Breast epithelium (tissue), 4 donors: Measurements from ENCODE around the gene BTNL2. TPM values are rescaled to one million over a fixed set of nuclear protein-coding genes. Genes with fewer than 3 reads are reported as not detected.
A peak's percentile ranks its signal among the peaks of the same experiment; 100 is the strongest.

Source experiments
- DNase-seq, 2 donors: peaks; one replicate each; pipeline ENCODE4 v3.0.0-alpha.2; 2019; ENCODE audit warnings: low spot score in 2 of 2
- H3K27ac ChIP-seq, 2 donors: fragments of 200-600 bp; sonication (generic) in 1 of 2; one replicate each; pipeline ENCODE4 v1.5.1; 2016 to 2019; ENCODE audit warnings: mild to moderate bottlenecking in 1 of 2
- H3K27me3 ChIP-seq, 2 donors: fragments of 200-600 bp; sonication (generic) in 1 of 2; one replicate each; pipeline versions ENCODE4 v1.5.1 to v1.6.0; 2017 to 2019; ENCODE audit warnings: control low read depth in 1 of 2, mild to moderate bottlenecking in 1 of 2
- H3K36me3 ChIP-seq: fragments of 200-600 bp; one replicate; pipeline ENCODE4 v1.5.1; 2019
- H3K4me1 ChIP-seq, 2 donors: fragments of 200-600 bp; sonication (generic); one replicate each; pipeline ENCODE4 v1.5.1; 2016 to 2019; ENCODE audit warnings: control low read depth in 1 of 2
- H3K4me3 ChIP-seq, 3 donors: fragments of 200-600 bp; sonication (generic); 1 replicate in 2 of 3; 2 replicates in 1 of 3; pipeline ENCODE4 v1.5.1; 2016 to 2019; ENCODE audit warnings: mild to moderate bottlenecking in 3 of 3, moderate library complexity in 2 of 3
- H3K9me3 ChIP-seq, 2 donors: fragments of 200-600 bp; sonication (generic) in 1 of 2; one replicate each; pipeline ENCODE4 v1.5.1; 2016 to 2019; ENCODE audit warnings: control low read depth in 1 of 2
- CTCF ChIP-seq, 3 donors: fragments of 450-650 bp; IDR thresholded peaks; one replicate each; pipeline ENCODE4 v1.5.1; 2016 to 2017; ENCODE audit warnings: antibody characterized with exemption in 3 of 3, mild to moderate bottlenecking in 3 of 3, moderate library complexity in 3 of 3
- POLR2A ChIP-seq: fragments of 450-650 bp; IDR thresholded peaks from one replicate; pipeline ENCODE4 v1.6.1; 2016; ENCODE audit warnings: antibody characterized with exemption, mild to moderate bottlenecking, moderate library complexity
- POLR2AphosphoS5 ChIP-seq, 3 donors: sonication (generic); formaldehyde crosslinking; IDR thresholded peaks; one replicate each; pipeline ENCODE4 v1.6.1; 2017; ENCODE audit warnings: antibody characterized with exemption in 3 of 3
- intact Hi-C: fragments of 100-400 bp; cut with DNase I; formaldehyde crosslinking; loops from one replicate; pipeline ENCODE4 v1.15.1; 2023; ENCODE audit warnings: low total_unique reads
- total RNA-seq, 3 donors: library from RNA; depleted of rRNA; stranded (reverse); fragments of >200 nt; gene quantifications; one replicate each; pipeline ENCODE4 v1.1.0, GENCODE V29; 2016

Gene BTNL2
- total RNA-seq, 3 donors from 2014 or later = not detected

- Histone ChIP-seq H3K4me1 (no peaks in the 10 kb centered on the region), H3K27ac (no peak overlapping the region), H3K9me3 (no peaks in the 10 kb centered on the region), H3K27me3 (peaks cover 0 to 33% of the 10 kb centered on the region in 2 donors), H3K4me3 (no peak overlapping the region), H3K36me3 (no peaks in the 10 kb centered on the region)
- TF ChIP-seq POLR2AphosphoS5 (IDR thresholded peaks at IDR 0.05) = no peak
- no peak for TF ChIP-seq POLR2A
- TF ChIP-seq CTCF (IDR thresholded peaks at IDR 0.05) = no peak
- intact Hi-C loops = loop anchor here (2.0 kb wide), 1 partner anchor 14 kb away; no protein-coding TSS in a partner anchor
- DNase-seq = no peak
Observed at GRCh38 chr6:32402812-32403211, 4.2 kb downstream of the BTNL2 start.

GRCh38 chr6:32401284-32401963 lies 5.6 kb downstream of the BTNL2 start:
- intact Hi-C loops = no loop called here
- Histone ChIP-seq H3K27me3 (peaks cover 0 to 24% of the 10 kb centered on the region in 2 donors), H3K4me1 (no peaks in the 10 kb centered on the region), H3K36me3 (no peaks in the 10 kb centered on the region), H3K4me3 (no peak overlapping the region), H3K27ac (no peak overlapping the region), H3K9me3 (no peaks in the 10 kb centered on the region)
- no peak for TF ChIP-seq POLR2A
- TF ChIP-seq CTCF (IDR thresholded peaks at IDR 0.05) = no peak
- no peak for TF ChIP-seq POLR2AphosphoS5 (IDR thresholded peaks at IDR 0.05)
- no peak for DNase-seq

DNA sequence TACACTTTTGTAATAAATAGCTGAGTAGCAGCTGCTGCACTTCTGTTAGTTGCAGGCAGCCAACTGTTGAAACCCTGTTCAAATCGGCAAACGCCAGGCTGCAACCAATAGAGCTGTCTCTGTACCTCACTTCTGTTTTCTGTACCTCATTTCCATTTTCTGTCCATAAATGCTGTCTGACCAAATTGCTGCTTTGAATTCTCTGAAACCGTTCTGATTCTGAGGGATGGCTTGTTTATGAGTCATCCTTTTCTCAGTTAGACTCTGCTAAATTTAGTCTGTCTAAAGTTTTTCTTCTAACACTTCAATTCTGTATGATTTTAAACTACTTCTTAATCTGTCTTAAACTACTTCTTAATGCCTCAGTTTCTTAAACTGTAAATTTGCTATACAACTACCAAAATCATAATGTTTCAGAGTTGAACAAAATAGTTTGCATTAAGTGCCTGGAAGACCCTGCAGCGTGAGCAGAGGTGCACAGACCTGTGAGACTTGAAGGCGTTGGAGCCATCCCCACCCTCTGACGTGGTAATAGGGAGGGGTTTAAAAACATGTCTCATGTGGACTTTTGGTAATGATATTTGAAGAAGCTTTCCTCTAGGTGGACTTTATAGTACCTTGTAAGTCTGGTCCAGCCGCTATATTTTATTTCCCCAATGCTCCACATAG lies 9.6 kb downstream of the BTNL2 start:
- no peaks in the 10 kb centered on the region for H3K36me3 ChIP-seq
- H3K27ac ChIP-seq = no peak overlapping the region
- no peaks in the 10 kb centered on the region for H3K4me1 ChIP-seq
- no peaks in the 10 kb centered on the region for H3K27me3 ChIP-seq
- no peaks in the 10 kb centered on the region for H3K9me3 ChIP-seq
- H3K4me3 ChIP-seq = no peak overlapping the region
- no peak for TF ChIP-seq CTCF (IDR thresholded peaks at IDR 0.05)
- TF ChIP-seq POLR2AphosphoS5 (IDR thresholded peaks at IDR 0.05) = no peak
- TF ChIP-seq POLR2A = no peak
- DNase-seq = no peak
- intact Hi-C loops = no loop called here

GRCh38 chr6:32396028-32396427 lies 11.0 kb downstream of the BTNL2 start:
- TF ChIP-seq POLR2A (no peak), POLR2AphosphoS5 (IDR thresholded peaks at IDR 0.05) (no peak), CTCF (IDR thresholded peaks at IDR 0.05) (no peak)
- Histone ChIP-seq H3K4me3 (no peak overlapping the region), H3K9me3 (no peaks in the 10 kb centered on the region), H3K27me3 (no peaks in the 10 kb centered on the region), H3K27ac (no peak overlapping the region), H3K4me1 (no peaks in the 10 kb centered on the region), H3K36me3 (no peaks in the 10 kb centered on the region)
- intact Hi-C loops = no loop called here
- no peak for DNase-seq

- intact Hi-C loops = no loop called here
- H3K9me3 ChIP-seq = no peaks in the 10 kb centered on the region
- no peak for DNase-seq
- no peaks in the 10 kb centered on the region for H3K4me1 ChIP-seq
- no peaks in the 10 kb centered on the region for H3K27me3 ChIP-seq
- TF ChIP-seq POLR2AphosphoS5 (IDR thresholded peaks at IDR 0.05) (peak in 2 of 3 donors; percentile 14 to 31), POLR2A (no peak)
- no peak overlapping the region for H3K4me3 ChIP-seq
- no peaks in the 10 kb centered on the region for H3K36me3 ChIP-seq
- peak overlapping the region; percentile 60 to 83 for H3K27ac ChIP-seq
Observed at GRCh38 chr6:32393665-32394420, 13.1 kb downstream of the BTNL2 start.
